Iris pigment epithelial cell (primary cell): ENCODE results near the gene NRG4.
"Not testable (repeated sequence)": the region's sequence is repeated elsewhere in the genome, so short reads cannot be mapped to it uniquely, and the experiment has no call there.

ENCODE experiments used
- DNase-seq: peaks from one replicate; pipeline ENCODE4 v3.0.0-alpha.2; 2011; ENCODE audit warnings: low read depth

NRG4 gene

GRCh38 chr15:75992897-75993296 is 19.3 kb downstream of the NRG4 start:
- no peak for DNase-seq

DNA sequence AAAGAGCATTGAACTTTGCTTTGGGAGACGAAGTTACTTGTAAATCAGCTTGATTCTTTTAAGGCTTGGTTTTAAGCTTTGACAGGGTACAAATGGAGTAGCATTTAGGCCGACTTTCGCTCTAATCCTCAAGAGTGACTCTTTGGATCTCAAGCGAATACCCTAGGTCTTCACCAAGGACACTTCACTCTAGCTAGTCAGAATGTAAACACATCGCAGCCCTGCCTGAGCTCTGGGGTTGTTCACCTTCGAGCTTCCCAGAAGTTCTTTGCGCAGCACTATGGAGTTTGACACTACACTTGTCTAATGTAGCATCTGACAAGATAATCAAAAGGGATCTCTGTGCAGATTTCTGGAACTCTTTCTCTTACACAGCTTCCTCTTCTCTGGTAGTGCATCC is 22.3 kb downstream of the NRG4 start:
- no peak for DNase-seq

GRCh38 chr15:75989045-75989444 is 23.2 kb downstream of the NRG4 start:
- DNase-seq: peak; percentile 84

- peak; percentile 55 for DNase-seq
Observed at GRCh38 chr15:75985971-75986370, 26.3 kb downstream of the NRG4 start.

GRCh38 chr15:75984706-75985105 is 27.5 kb downstream of the NRG4 start:
- DNase-seq: peak; percentile 8

DNA sequence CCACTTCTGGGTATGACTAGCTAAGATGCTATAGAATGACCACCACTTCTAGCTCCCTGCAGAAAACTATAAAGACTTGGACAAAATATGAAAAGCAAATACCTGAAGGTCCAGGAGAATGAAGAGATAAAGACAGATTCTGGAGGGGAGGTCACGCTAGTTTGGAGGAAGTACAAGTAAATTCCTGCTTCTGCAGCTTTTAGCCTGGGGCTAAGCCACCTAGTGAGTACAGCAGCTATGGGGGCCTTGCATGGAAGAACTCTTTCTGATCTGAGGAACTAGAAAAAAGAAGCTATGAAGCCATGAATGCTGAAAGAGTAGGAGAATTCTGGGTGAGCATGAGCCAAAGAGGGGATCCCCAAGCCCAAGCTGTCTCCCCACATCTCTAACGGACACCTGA is 29.8 kb downstream of the NRG4 start:
- no peak for DNase-seq

DNA sequence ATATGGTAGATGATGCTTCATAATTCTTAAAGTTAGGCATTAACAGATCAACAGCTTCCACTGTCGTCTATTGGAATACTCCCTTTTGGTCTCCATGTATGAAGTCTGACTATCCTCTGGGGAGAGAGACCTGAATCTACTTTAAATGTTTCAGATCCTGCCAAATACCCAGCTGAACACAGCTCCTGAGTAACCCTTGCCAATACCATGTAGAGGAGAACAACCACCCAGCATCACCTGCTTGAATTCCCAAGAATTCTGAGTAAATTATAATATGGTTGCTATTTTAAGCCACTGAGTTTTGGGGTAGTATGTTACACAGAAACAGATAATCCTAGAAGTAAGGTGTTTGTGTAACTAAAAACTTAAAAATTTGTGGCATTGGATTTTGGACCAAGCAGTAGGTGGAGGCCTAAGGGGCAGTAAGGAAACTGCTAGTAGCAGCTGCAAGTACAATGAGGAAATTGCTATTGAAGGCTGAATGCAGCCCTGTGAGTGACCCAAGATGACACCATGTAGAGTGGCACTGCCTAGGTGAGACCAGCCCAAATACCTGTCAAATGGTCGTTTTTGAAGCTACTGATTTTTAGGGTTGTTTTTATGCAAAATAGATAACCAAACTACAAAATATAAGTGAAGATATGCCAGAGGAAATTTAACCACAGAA is 30.9 kb downstream of the NRG4 start:
- no peak for DNase-seq

DNA sequence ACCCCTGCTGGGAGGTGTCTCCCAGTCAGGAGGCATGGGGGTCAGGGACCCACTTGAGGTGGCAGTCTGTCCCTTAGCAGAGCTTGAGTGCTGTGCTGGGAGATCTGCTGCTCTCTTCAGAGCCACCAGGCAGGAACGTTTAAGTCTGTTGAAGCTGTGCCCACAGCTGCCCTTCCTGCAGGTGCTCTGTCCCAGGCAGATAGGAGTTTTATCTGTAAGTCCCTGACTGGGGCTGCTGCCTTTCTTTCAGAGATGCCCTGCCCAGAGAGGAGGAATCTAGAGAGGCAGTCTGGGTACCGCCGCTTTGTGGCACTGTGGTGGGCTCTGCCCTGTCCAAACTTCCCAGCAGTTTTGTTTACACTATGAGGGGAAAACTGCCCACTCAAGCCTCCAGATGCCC is 35.5 kb downstream of the NRG4 start:
- not testable (repeated sequence) for DNase-seq

DNA sequence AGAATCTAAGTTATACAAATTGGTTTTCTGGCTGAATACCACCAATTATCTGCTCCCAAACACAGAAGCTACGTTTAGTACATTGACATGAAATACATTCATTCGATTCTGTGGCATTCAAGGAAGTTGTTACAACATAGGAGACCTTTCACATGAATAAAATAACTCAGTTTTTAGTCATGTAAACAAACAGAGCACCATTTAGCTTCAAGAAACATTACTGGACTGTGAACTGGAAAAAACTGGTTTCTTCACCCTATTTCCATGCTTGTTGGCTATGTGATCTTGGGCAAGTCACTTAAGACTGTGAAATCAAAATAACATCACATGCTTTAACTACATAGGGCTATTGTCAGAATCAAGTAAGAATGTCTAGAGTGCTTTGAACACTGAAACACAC is 46.2 kb downstream of the NRG4 start:
- DNase-seq: peak; percentile 95

- DNase-seq: no peak
Observed at GRCh38 chr15:75961331-75961730, 50.9 kb downstream of the NRG4 start.

DNA sequence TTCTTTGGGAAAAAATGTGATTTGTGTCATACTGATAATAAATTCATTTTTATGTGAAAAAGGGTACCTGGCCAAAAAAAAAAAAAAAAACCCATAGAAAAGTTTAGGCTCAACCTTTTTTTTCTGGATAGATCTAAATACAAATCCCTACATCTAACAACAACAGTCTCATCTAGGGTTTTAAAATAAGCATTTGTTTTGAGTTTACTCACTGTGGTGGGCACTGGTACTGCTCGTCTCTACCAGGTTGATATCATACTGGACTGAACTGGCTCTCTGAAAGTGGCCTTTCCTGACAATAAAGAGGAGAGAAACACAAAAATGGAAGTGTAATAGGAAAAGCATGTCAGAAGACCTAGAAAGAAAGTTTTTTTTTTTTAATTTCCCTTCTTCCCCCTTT is 56.5 kb downstream of the NRG4 start:
- no peak for DNase-seq

- DNase-seq: no peak
Observed at GRCh38 chr15:75952525-75952924, 59.7 kb downstream of the NRG4 start.

GRCh38 chr15:75948761-75949296 is 63.4 kb downstream of the NRG4 start:
- no peak for DNase-seq

DNA sequence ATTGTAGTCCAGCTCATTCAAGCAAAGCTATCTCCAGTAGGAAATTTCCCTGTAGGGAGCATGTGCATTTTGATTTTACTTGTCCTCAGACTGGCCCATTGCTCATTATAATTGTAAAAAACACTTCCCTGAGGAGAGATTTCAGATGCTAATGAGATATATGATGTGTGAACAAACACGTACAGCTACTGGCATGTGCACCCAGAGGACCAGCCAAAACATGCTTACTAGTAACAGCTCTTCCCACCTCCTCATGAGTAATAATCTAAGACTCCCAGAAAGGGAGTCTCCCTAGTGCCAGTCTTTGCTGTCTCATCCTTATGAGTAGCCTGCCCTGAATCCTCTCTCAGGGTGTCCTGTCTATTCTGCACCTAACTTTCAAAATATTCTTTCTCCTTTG is 65.1 kb downstream of the NRG4 start:
- DNase-seq: peak; percentile 74

DNA sequence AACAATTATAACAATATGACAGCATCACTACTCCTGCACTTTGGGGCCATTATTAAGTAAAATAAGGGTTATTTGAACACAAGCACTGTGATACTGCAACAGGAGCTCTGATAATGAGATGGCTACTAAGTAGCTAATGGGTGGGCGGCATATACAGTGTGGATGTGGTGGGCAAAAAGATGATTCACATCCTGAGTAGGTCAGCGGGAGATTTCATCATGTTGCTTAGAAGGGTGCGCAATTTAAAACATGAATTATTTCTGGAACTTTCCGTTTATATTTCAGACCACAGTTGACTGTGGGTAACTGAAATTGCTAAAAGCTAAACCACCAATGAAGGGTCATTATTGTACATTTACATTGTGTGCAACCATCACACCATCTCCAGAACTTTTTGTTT is 66.3 kb downstream of the NRG4 start:
- DNase-seq: peak; percentile 89

DNA sequence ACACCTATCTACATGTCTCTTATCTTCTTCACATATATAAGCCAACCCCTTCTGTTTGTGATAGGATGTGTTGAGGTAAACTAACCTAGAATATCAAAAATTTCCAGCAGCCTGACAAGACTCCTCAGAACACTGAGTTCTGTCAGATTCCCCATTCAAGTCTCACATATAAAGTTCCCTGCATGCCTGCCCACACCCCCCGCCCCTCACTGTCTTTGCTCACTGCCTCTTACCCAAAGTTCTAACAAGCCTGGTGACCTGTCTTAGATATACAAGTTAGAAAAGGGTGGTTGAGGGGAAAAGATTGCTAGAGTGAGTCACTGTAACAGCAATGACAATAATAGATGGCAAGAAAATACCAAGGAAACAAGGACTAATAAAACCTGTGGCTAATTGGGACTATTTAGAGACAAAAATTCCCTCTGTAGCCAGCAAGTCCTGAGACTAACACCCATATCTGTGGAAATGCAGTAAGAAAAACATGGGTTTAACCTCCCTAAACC is 68.5 kb downstream of the NRG4 start:
- no peak for DNase-seq

GRCh38 chr15:75943246-75943645 is 69.0 kb downstream of the NRG4 start:
- DNase-seq: no peak

DNA sequence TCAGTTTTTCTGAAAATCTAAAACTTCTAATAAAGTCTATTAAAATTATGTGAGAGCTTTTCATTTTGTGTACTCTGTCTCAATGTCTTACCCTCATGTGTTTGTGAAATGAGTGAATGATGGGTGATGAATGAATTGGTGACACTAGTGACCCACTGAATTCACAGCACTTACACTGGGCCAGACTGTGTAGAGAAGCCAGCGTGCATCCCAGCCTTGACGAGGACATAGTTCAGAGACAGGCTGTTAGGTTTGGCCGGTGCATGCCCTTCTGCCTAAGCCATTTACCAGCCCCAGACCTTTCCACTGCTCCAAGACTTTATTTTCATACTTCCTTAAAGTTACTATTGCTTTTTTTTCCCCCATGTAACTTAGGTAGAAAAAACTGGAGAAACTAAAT is 69.8 kb downstream of the NRG4 start:
- no peak for DNase-seq

DNA sequence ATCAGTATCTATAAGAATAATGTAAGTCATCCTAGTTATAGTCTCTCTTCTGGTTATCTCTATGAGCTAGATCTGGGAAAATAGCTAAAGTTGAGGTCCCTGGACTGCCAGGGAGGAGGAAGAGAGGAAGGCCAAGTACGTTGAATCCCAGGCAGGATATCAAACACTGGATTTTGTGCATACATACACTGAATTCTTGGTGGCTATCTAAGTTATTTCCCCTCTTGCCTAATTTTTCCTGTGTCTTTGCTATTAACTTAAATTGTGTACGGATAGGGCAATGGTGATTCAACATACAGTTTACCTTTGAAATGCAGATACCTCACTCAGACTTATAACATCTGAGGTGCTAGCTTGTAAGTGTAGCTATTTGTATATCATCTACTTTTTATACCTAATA is 81.4 kb downstream of the NRG4 start:
- peak; percentile 20 for DNase-seq

DNA sequence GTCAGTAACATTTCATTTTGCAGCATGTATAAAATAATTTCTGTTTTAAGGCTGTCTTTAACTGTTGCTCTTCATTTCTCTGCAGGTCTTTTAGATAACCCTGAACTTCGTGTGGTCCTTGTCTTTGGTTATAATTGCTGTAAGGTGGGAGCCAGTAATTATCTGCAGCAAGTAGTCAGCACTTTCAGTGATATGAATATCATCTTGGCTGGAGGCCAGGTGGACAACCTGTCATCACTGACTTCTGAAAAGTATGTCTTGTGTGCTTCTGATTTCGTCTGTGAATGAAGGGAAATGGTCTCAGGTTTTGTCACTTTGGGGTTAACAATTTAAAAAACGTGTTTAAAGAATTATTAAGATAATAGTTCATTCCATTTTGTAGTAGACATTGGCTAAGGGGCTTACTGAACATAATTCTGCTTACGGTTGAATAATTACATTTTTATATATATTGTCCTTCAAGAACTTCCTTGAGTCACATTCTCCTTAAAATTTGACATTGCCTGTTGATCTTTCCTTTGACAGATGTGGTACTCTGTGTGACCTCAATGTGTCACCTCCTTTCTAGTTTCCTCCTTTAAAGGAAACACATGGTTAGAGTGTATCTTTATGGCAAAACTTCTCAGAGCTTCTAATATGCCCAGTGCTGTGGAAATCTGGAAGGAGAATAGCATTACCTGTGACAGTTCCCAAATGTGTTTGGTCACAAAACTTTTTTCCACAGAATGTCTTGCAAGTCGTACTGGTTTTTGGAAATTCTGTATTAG is 82.2 kb downstream of the NRG4 start:
- no peak for DNase-seq

DNA sequence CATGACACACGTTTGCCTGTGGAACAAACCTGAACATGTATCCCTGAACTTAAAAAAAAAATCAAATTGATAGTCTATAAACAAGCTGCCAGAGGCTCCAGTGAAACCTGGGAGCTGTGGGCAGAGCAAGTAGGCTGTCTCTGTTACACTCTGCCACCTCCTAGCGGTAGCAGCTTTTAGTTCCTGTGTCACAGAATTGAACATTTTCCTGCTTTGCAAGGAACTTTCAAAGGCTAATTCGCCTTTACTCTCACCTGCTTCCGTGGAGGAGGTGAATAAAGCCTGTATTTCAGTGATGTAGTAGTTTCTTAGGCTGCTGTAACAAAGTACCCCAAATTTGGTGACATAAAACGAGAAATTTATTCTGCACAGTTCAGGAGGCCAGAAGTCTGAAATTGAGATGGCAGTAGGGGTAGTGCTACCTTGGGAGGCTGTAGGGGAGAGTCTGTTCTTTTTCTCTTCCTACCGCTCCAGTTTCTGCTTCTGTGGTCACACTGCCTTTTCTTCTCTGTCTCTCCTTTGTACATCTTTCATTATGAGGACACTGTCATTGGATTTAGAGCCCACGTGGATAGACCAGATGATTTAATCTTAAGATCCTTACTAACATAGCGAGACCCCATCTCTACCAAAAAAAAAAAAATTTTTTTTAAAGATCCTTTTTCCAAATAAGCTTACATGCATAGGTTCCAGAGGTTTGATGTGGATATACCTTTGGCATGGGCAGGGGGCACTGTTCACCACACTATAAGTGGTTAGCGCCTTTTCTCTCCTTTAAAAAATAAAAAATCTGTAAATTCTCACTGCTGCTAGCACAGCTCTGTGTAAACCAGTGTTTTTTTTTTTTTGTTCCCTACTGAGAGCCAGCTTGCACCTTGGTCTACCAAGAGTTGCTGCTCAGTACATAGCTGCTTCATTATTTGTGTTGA is 83.3 kb downstream of the NRG4 start:
- peak; percentile 28 for DNase-seq

DNA sequence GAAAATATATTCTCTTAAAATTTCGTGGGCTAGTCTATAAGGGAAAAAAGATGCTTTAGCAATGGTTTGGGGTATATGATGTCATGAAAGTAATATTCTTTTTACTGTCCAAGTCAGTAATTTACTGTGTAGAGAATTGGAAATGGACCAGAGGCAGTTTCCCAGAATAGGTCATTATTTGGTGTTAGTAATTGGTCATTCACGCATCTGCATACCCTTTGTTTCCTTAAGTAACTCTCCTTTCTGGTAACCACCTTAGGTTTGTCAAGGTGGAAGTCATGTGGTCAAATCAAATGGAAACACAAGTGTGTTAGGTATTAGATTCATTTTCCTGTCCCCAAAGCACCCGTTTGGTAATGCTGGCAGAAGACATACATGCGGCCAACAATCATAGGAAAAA is 84.6 kb downstream of the NRG4 start:
- no peak for DNase-seq
